ENCODE measurements around the gene CUL9. TPM values are rescaled to one million over a fixed set of nuclear protein-coding genes. Genes with fewer than 3 reads are reported as not detected.
A peak's percentile ranks its signal among the peaks of the same experiment; 100 is the strongest.

The CUL9 gene
- total RNA-seq, 1 donor: 34.4 TPM

GRCh38 chr6:43231053-43231452, 49.1 kb downstream of the CUL9 start:
- TF ChIP-seq, protein P1, sequence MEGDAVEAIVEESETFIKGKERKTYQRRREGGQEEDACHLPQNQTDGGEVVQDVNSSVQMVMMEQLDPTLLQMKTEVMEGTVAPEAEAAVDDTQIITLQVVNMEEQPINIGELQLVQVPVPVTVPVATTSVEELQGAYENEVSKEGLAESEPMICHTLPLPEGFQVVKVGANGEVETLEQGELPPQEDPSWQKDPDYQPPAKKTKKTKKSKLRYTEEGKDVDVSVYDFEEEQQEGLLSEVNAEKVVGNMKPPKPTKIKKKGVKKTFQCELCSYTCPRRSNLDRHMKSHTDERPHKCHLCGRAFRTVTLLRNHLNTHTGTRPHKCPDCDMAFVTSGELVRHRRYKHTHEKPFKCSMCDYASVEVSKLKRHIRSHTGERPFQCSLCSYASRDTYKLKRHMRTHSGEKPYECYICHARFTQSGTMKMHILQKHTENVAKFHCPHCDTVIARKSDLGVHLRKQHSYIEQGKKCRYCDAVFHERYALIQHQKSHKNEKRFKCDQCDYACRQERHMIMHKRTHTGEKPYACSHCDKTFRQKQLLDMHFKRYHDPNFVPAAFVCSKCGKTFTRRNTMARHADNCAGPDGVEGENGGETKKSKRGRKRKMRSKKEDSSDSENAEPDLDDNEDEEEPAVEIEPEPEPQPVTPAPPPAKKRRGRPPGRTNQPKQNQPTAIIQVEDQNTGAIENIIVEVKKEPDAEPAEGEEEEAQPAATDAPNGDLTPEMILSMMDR (IDR thresholded peaks at IDR 0.05; ENCODE audit: extremely low read depth, low read depth, low read length): no peak
- Histone ChIP-seq H3K4me2 (ENCODE audit: insufficient read depth, low read length) (no peak overlapping the region), H3K36me3 (ENCODE audit: insufficient read depth, low read length) (no peaks in the 10 kb centered on the region), H3K4me3 (ENCODE audit: insufficient read depth, low read length) (no peak overlapping the region), H3K79me2 (ENCODE audit: insufficient read depth, low read length) (no peaks in the 10 kb centered on the region), H3K27me3 (ENCODE audit: insufficient read depth, low read length) (peaks cover 22% of the 10 kb centered on the region), H3K27ac (ENCODE audit: low read depth, low read length) (no peak overlapping the region), H2AFZ (ENCODE audit: low read length) (no peak overlapping the region), H3K9me3 (ENCODE audit: low read depth, low read length) (no peaks in the 10 kb centered on the region), H4K20me1 (ENCODE audit: insufficient read depth, low read length) (no peaks in the 10 kb centered on the region), H3K4me1 (ENCODE audit: insufficient read depth, low read length) (no peaks in the 10 kb centered on the region)
- DNase-seq (ENCODE audit: insufficient read length, low spot score, missing footprints): peak; percentile 29

DNA sequence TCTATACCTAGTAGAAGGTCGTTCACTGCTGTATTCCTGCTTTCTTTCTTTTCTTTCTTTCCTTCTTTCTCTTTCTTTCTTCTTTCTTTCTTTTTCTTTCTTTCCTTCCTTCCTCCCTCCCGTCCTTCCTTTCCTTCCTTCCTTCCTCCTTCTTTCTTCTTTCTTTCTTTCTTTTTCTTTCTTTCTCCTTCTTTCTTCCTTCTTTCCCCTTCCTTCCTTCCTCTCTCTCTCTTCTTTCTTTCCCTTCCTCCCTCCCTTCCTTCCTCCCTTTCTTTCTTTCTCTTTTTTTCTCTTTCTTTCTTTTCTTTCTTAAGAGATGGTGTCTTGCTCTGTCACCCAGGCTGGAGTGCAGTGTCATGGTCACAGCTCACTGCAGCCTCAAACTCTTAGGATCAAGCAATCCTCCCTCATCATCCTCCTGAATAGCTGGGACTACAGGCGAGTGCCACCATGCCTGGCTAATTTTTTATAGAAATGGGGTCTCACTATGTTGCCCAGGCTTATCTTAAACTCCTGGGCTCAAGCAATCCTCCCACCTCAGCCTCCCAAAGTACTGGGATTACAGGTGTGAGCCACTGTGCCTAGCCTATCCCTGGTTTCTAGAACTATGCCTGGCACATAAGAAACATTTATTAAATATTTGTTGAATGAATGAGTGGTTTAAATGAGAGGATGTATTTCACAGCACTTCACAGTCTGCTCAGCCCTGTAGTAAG, 49.9 kb downstream of the CUL9 start:
- H3K4me1 ChIP-seq (ENCODE audit: insufficient read depth, low read length): no peaks in the 10 kb centered on the region
- peaks cover 25% of the 10 kb centered on the region for H3K27me3 ChIP-seq (ENCODE audit: insufficient read depth, low read length)
- no peaks in the 10 kb centered on the region for H3K9me3 ChIP-seq (ENCODE audit: low read depth, low read length)
- no peaks in the 10 kb centered on the region for H3K36me3 ChIP-seq (ENCODE audit: insufficient read depth, low read length)
- H3K79me2 ChIP-seq (ENCODE audit: insufficient read depth, low read length): no peaks in the 10 kb centered on the region
- DNase-seq (ENCODE audit: insufficient read length, low spot score, missing footprints): no peak
- no peaks in the 10 kb centered on the region for H4K20me1 ChIP-seq (ENCODE audit: insufficient read depth, low read length)
- H3K27ac ChIP-seq (ENCODE audit: low read depth, low read length): no peak overlapping the region
- H3K4me2 ChIP-seq (ENCODE audit: insufficient read depth, low read length): no peak overlapping the region
- H2AFZ ChIP-seq (ENCODE audit: low read length): no peak overlapping the region
- H3K4me3 ChIP-seq (ENCODE audit: insufficient read depth, low read length): no peak overlapping the region
- TF ChIP-seq, protein P1 (IDR thresholded peaks at IDR 0.05; ENCODE audit: extremely low read depth, low read depth, low read length): no peak

DNA sequence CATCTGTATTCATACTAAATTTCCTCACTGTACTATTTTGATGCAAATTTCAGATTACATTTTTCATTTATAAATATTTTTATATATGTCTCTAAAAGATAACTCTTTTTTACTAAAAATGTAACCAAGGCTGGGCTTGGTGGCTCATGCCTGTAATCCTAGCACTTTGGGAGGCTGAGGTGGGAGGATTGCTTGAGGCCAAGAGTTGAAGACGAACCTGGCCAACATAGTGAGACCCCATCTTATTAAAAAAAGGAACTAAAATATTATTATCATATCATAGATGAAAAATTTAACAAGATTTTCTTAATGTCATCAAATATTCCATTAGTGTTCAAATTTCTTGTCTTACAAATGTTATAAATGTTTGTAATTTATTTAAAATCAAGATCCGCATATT, 53.8 kb downstream of the CUL9 start:
- no peaks in the 10 kb centered on the region for H3K9me3 ChIP-seq (ENCODE audit: low read depth, low read length)
- H4K20me1 ChIP-seq (ENCODE audit: insufficient read depth, low read length): no peaks in the 10 kb centered on the region
- H3K27me3 ChIP-seq (ENCODE audit: insufficient read depth, low read length): peaks cover 44% of the 10 kb centered on the region
- H2AFZ ChIP-seq (ENCODE audit: low read length): no peak overlapping the region
- H3K36me3 ChIP-seq (ENCODE audit: insufficient read depth, low read length): no peaks in the 10 kb centered on the region
- H3K4me3 ChIP-seq (ENCODE audit: insufficient read depth, low read length): no peak overlapping the region
- no peak for DNase-seq (ENCODE audit: insufficient read length, low spot score, missing footprints)
- H3K4me1 ChIP-seq (ENCODE audit: insufficient read depth, low read length): no peaks in the 10 kb centered on the region
- H3K4me2 ChIP-seq (ENCODE audit: insufficient read depth, low read length): no peak overlapping the region
- H3K79me2 ChIP-seq (ENCODE audit: insufficient read depth, low read length): no peaks in the 10 kb centered on the region
- TF ChIP-seq, protein P1 (IDR thresholded peaks at IDR 0.05; ENCODE audit: extremely low read depth, low read depth, low read length): no peak
- H3K27ac ChIP-seq (ENCODE audit: low read depth, low read length): no peak overlapping the region

- TF ChIP-seq, protein P1 (IDR thresholded peaks at IDR 0.05; ENCODE audit: extremely low read depth, low read depth, low read length): no peak
- Histone ChIP-seq H3K9me3 (ENCODE audit: low read depth, low read length) (no peaks in the 10 kb centered on the region), H2AFZ (ENCODE audit: low read length) (no peak overlapping the region)
Measured at GRCh38 chr6:43239054-43239453, 57.1 kb downstream of the CUL9 start.

More at GRCh38 chr6:43239054-43239453, 57.1 kb downstream of the CUL9 start:
- H3K27me3 ChIP-seq (ENCODE audit: insufficient read depth, low read length): peaks cover 57% of the 10 kb centered on the region
- no peaks in the 10 kb centered on the region for H4K20me1 ChIP-seq (ENCODE audit: insufficient read depth, low read length)
- DNase-seq (ENCODE audit: insufficient read length, low spot score, missing footprints): no peak
- H3K36me3 ChIP-seq (ENCODE audit: insufficient read depth, low read length): no peaks in the 10 kb centered on the region
- H3K4me2 ChIP-seq (ENCODE audit: insufficient read depth, low read length): no peak overlapping the region
- H3K79me2 ChIP-seq (ENCODE audit: insufficient read depth, low read length): no peaks in the 10 kb centered on the region
- H3K4me3 ChIP-seq (ENCODE audit: insufficient read depth, low read length): no peak overlapping the region
- no peak overlapping the region for H3K27ac ChIP-seq (ENCODE audit: low read depth, low read length)
- H3K4me1 ChIP-seq (ENCODE audit: insufficient read depth, low read length): no peaks in the 10 kb centered on the region

All from osteoblast (primary cell).